ENCODE measurements around the gene DNER.

DNER gene

GRCh38 chr2:229422063-229422462, 292.3 kb downstream of the DNER start:
- TF ChIP-seq CTCF (conservative IDR thresholded peaks at IDR 0.05; ENCODE audit: low read depth, low read length): no peak
- no peak overlapping the region for H3K4me3 ChIP-seq (ENCODE audit: low read depth, low read length)
- DNase-seq (ENCODE audit: low read depth): no peak

- DNase-seq (ENCODE audit: low read depth): peak; percentile 19
- H3K4me3 ChIP-seq (ENCODE audit: low read depth, low read length): no peak overlapping the region
- no peak for TF ChIP-seq CTCF (conservative IDR thresholded peaks at IDR 0.05; ENCODE audit: low read depth, low read length)
These were observed 295.2 kb downstream of the DNER start for GRCh38 chr2:229419158-229419557.

- no peak overlapping the region for H3K4me3 ChIP-seq (ENCODE audit: low read depth, low read length)
- DNase-seq (ENCODE audit: low read depth): no peak
- TF ChIP-seq CTCF (conservative IDR thresholded peaks at IDR 0.05; ENCODE audit: low read depth, low read length): no peak
These were observed 296.4 kb downstream of the DNER start for GRCh38 chr2:229417916-229418315.

- no peak overlapping the region for H3K4me3 ChIP-seq (ENCODE audit: low read depth, low read length)
- no peak for DNase-seq (ENCODE audit: low read depth)
- no peak for TF ChIP-seq CTCF (conservative IDR thresholded peaks at IDR 0.05; ENCODE audit: low read depth, low read length)
These were observed 297.2 kb downstream of the DNER start for GRCh38 chr2:229417176-229417575.

- peak; percentile 94 for DNase-seq (ENCODE audit: low read depth)
- TF ChIP-seq CTCF (conservative IDR thresholded peaks at IDR 0.05; ENCODE audit: low read depth, low read length): peak; percentile 35
- H3K4me3 ChIP-seq (ENCODE audit: low read depth, low read length): no peak overlapping the region
These were observed 298.1 kb downstream of the DNER start for GRCh38 chr2:229416116-229416694.

GRCh38 chr2:229414631-229415030, 299.7 kb downstream of the DNER start:
- DNase-seq (ENCODE audit: low read depth): no peak
- no peak overlapping the region for H3K4me3 ChIP-seq (ENCODE audit: low read depth, low read length)
- TF ChIP-seq CTCF (conservative IDR thresholded peaks at IDR 0.05; ENCODE audit: low read depth, low read length): no peak

- no peak for DNase-seq (ENCODE audit: low read depth)
- no peak overlapping the region for H3K4me3 ChIP-seq (ENCODE audit: low read depth, low read length)
- no peak for TF ChIP-seq CTCF (conservative IDR thresholded peaks at IDR 0.05; ENCODE audit: low read depth, low read length)
These were observed 301.7 kb downstream of the DNER start for GRCh38 chr2:229412686-229413085.

All from choroid plexus epithelial cell (primary cell).